COLO668 (cell line): Measurements from ENCODE around the gene FHIT.

Experiments used
- DNase-seq: peaks from one replicate; lab custom pipeline; 2025; ENCODE audit not compliant: unreplicated experiment; lab: John Stamatoyannopoulos, UW

FHIT gene

GRCh38 chr3:61172684-61173083, 78.6 kb downstream of the FHIT start:
- DNase-seq, result no peak

GRCh38 chr3:61172203-61172602, 79.0 kb downstream of the FHIT start:
- DNase-seq, result no peak

GRCh38 chr3:61169621-61170251, 81.5 kb downstream of the FHIT start:
- DNase-seq, result no peak

- DNase-seq, result no peak
These were observed 83.0 kb downstream of the FHIT start for GRCh38 chr3:61168286-61168685.

GRCh38 chr3:61162965-61163364, 88.3 kb downstream of the FHIT start:
- no peak for DNase-seq

GRCh38 chr3:61158667-61159066, 92.6 kb downstream of the FHIT start:
- DNase-seq, result no peak

GRCh38 chr3:61158216-61158615, 93.0 kb downstream of the FHIT start:
- DNase-seq, result peak; percentile 21

- no peak for DNase-seq
These were observed 93.8 kb downstream of the FHIT start for GRCh38 chr3:61157414-61157813.

GRCh38 chr3:61155701-61156292, 95.5 kb downstream of the FHIT start:
- no peak for DNase-seq

- no peak for DNase-seq
These were observed 96.6 kb downstream of the FHIT start for GRCh38 chr3:61154457-61155198.

- no peak for DNase-seq
These were observed 99.2 kb downstream of the FHIT start for GRCh38 chr3:61152071-61152470.

- DNase-seq, result no peak
These were observed 102.0 kb downstream of the FHIT start for GRCh38 chr3:61149236-61149635.

- DNase-seq, result no peak
These were observed 105.0 kb downstream of the FHIT start for GRCh38 chr3:61146010-61146890.

GRCh38 chr3:61141697-61142096, 109.6 kb downstream of the FHIT start:
- no peak for DNase-seq

GRCh38 chr3:61141227-61141626, 110.0 kb downstream of the FHIT start:
- DNase-seq, result no peak

GRCh38 chr3:61139686-61140085, 111.6 kb downstream of the FHIT start:
- DNase-seq, result no peak

GRCh38 chr3:61138401-61138800, 112.9 kb downstream of the FHIT start:
- no peak for DNase-seq

GRCh38 chr3:61136191-61136590, 115.1 kb downstream of the FHIT start:
- no peak for DNase-seq

- DNase-seq, result no peak
These were observed 116.7 kb downstream of the FHIT start for GRCh38 chr3:61134532-61134931.

GRCh38 chr3:61132062-61132461, 119.2 kb downstream of the FHIT start:
- DNase-seq, result no peak

- no peak for DNase-seq
These were observed 132.4 kb downstream of the FHIT start for GRCh38 chr3:61118830-61119229.
